CD14-positive monocyte (primary cell): Measurements from ENCODE around the gene CES3. TPM values are rescaled to one million over a fixed set of nuclear protein-coding genes. Genes with fewer than 3 reads are reported as not detected.

Experiments used
- DNase-seq, 3 donors: peaks; one replicate each; pipeline ENCODE4 v3.0.0-alpha.2; 2011 to 2022
- H2AFZ ChIP-seq: 2 replicates; pipeline ENCODE4 v1.6.0; 2012; ENCODE audit warnings: mild to moderate bottlenecking, low read depth, low read length, inconsistent platforms; ENCODE audit not compliant: insufficient read depth, poor library complexity, severe bottlenecking
- H3K27ac ChIP-seq, 2 donors: 1 replicate in 1 of 2; 2 replicates in 1 of 2; pipeline ENCODE4 v1.5.1; 2012 to 2013; ENCODE audit warnings: low read length in 2 of 2, control low read depth in 1 of 2, inconsistent platforms in 1 of 2, low read depth in 1 of 2, mild to moderate bottlenecking in 1 of 2
- H3K27me3 ChIP-seq, 2 donors: one replicate each; pipeline versions ENCODE4 v1.6.0 to v1.6.1; 2011 to 2013; ENCODE audit warnings: low read length in 2 of 2; ENCODE audit not compliant: control insufficient read depth in 2 of 2, insufficient read depth in 2 of 2
- H3K36me3 ChIP-seq, 2 donors: replicated peaks in 1 of 2; 1 replicate in 1 of 2; 2 replicates in 1 of 2; pipeline versions ENCODE4 v1.5.1 to v1.6.1; 2012 to 2013; ENCODE audit warnings: low read length in 2 of 2, control low read depth in 1 of 2, inconsistent platforms in 1 of 2, mild to moderate bottlenecking in 1 of 2; ENCODE audit not compliant: insufficient read depth in 2 of 2, control insufficient read depth in 1 of 2
- H3K4me1 ChIP-seq, 2 donors: 1 replicate in 1 of 2; 2 replicates in 1 of 2; pipeline versions ENCODE4 v1.5.1 to v1.6.1; 2012 to 2013; ENCODE audit warnings: low read length in 2 of 2, control low read depth in 1 of 2, inconsistent platforms in 1 of 2, mild to moderate bottlenecking in 1 of 2, moderate library complexity in 1 of 2; ENCODE audit not compliant: insufficient read depth in 2 of 2, control insufficient read depth in 1 of 2
- H3K4me2 ChIP-seq: replicated peaks from 2 replicates; pipeline ENCODE3; 2012; ENCODE audit warnings: low read length, moderate library complexity, mild to moderate bottlenecking; ENCODE audit not compliant: poor library complexity, severe bottlenecking; ENCODE audit errors: extremely low read depth
- H3K4me3 ChIP-seq, 3 experiments: fragments of 200-600 bp in 1 of 3; sonication (generic) in 1 of 3; replicated peaks in 1 of 3; 1 replicate in 2 of 3; 2 replicates in 1 of 3; pipeline ENCODE4 v1.5.1; 2011 to 2013; ENCODE audit warnings: low read length in 3 of 3, mild to moderate bottlenecking in 3 of 3, control low read depth in 2 of 3, low read depth in 2 of 3, inconsistent platforms in 1 of 3, moderate library complexity in 1 of 3
- H3K79me2 ChIP-seq: 2 replicates; pipeline ENCODE4 v1.6.0; 2012; ENCODE audit warnings: mild to moderate bottlenecking, control low read depth, inconsistent platforms, low read length, moderate library complexity; ENCODE audit not compliant: insufficient read depth
- H3K9ac ChIP-seq: 2 replicates; pipeline ENCODE4 v1.6.0; 2017; ENCODE audit warnings: low read length, mild to moderate bottlenecking; ENCODE audit not compliant: insufficient read depth, poor library complexity, severe bottlenecking
- H3K9me3 ChIP-seq, 2 donors: replicated peaks in 1 of 2; 1 replicate in 1 of 2; 2 replicates in 1 of 2; pipeline versions ENCODE4 v1.5.1 to v1.6.1; 2012 to 2013; ENCODE audit warnings: low read length in 2 of 2, control low read depth in 1 of 2; ENCODE audit not compliant: control insufficient read depth in 1 of 2, insufficient read depth in 1 of 2
- H4K20me1 ChIP-seq: 2 replicates; pipeline ENCODE4 v1.6.0; 2012; ENCODE audit warnings: mild to moderate bottlenecking, low read length, control low read depth, moderate library complexity; ENCODE audit not compliant: insufficient read depth
- H3K27ac Mint-ChIP-seq, 7 donors: one replicate each; pipeline ENCODE4 v1.8.0; 2020; ENCODE audit warnings: mild to moderate bottlenecking in 7 of 7, mixed read lengths in 7 of 7, moderate library complexity in 6 of 7, inconsistent platforms in 2 of 7
- H3K27me3 Mint-ChIP-seq, 3 donors: one replicate each; pipeline ENCODE4 v1.8.0; 2021 to 2022; ENCODE audit warnings: low read depth in 3 of 3, mild to moderate bottlenecking in 3 of 3, mixed read lengths in 3 of 3, moderate library complexity in 3 of 3, inconsistent platforms in 1 of 3
- H3K36me3 Mint-ChIP-seq, 2 donors: one replicate each; pipeline ENCODE4 v1.8.0; 2020; ENCODE audit warnings: mixed read lengths in 2 of 2, inconsistent platforms in 1 of 2, mild to moderate bottlenecking in 1 of 2
- H3K4me1 Mint-ChIP-seq: one replicate; pipeline ENCODE4 v1.8.0; 2020; ENCODE audit warnings: mild to moderate bottlenecking, mixed read lengths
- H3K4me3 Mint-ChIP-seq, 2 donors: one replicate each; pipeline ENCODE4 v1.8.0; 2020; ENCODE audit warnings: mild to moderate bottlenecking in 2 of 2, mixed read lengths in 2 of 2, moderate library complexity in 1 of 2
- H3K9me3 Mint-ChIP-seq, 7 donors: one replicate each; pipeline ENCODE4 v1.8.0; 2020 to 2022; ENCODE audit warnings: mixed read lengths in 7 of 7, mild to moderate bottlenecking in 6 of 7, moderate library complexity in 6 of 7, inconsistent platforms in 2 of 7
- CTCF ChIP-seq: fragments of 200-600 bp; IDR thresholded peaks from one replicate; pipeline ENCODE4 v1.8.0; 2022; ENCODE audit warnings: antibody characterized with exemption, mild to moderate bottlenecking
- WGBS: methylation state at CpG from one replicate; pipeline ENCODE4 v1.1.5; 2013; ENCODE audit warnings: missing lambda C conversion rate; ENCODE audit not compliant: insufficient coverage; 5-methylcytosine and 5-hydroxymethylcytosine counted together
- intact Hi-C, 2 donors: fragments of 100-400 bp; cut with micrococcal nuclease; formaldehyde crosslinking; loops; one replicate each; pipeline versions ENCODE4 v1.15.0 to v1.15.1; 2023
- polyA plus RNA-seq, 3 donors: library from polyadenylated mRNA; depleted of rRNA in 1 of 3; unstranded in 2 of 3; stranded (reverse) in 1 of 3; fragments of 300-500 nt in 2 of 3; fragments of >200 nt in 1 of 3; fragmentation: Illumina TruSeq in 2 of 3; gene quantifications; 1 replicate in 2 of 3; 2 replicates in 1 of 3; pipeline ENCODE4 v1.2.3, GENCODE V29; 2012 to 2021

Gene CES3
- polyA plus RNA-seq, 3 donors, result 0.48 TPM; not detected in 2

DNA sequence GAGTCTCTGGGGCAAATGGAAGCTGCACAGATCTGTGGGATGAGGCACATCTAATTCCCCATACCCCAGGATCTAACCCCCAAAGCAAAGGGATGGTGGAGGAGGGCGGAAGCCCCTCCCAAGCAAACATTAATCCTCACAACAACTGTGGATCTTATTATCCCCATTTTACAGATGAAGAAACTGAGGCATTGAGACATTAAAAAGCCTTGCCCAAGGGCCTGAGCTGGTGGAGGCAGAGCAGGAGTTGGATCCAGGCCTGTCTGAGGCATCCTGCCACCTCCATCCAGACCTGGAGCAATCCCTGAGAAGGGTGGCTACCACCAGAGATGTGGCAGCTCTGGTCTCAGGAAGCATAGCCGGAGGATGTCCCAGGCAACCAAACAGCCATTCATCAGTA is 50.2 kb downstream of the CES3 start:
- peaks cover 14 to 48% of the 10 kb centered on the region in 2 donors for H3K27me3 ChIP-seq
- H3K79me2 ChIP-seq, result no peaks in the 10 kb centered on the region
- no peak overlapping the region for H3K27ac Mint-ChIP-seq
- no peak overlapping the region for H3K27ac ChIP-seq
- no peak overlapping the region for H3K4me2 ChIP-seq
- no peaks in the 10 kb centered on the region for H3K36me3 ChIP-seq
- no peak overlapping the region for H3K4me3 Mint-ChIP-seq
- no peak for TF ChIP-seq CTCF
- no peak overlapping the region for H2AFZ ChIP-seq
- 100% methylated on average over 1 of the region's 2 CpGs for WGBS
- H3K4me3 ChIP-seq, result no peak overlapping the region
- no peaks in the 10 kb centered on the region for H4K20me1 ChIP-seq
- H3K36me3 Mint-ChIP-seq, result peaks cover 0 to 3% of the 10 kb centered on the region in 2 donors
- H3K4me1 ChIP-seq, result peaks cover 8 to 14% of the 10 kb centered on the region in 2 donors
- peaks cover 0 to 7% (median 2%) of the 10 kb centered on the region in 7 donors for H3K9me3 Mint-ChIP-seq
- peaks cover 10% of the 10 kb centered on the region for H3K4me1 Mint-ChIP-seq
- intact Hi-C loops, result no loop called here
- H3K9ac ChIP-seq, result no peak overlapping the region
- no peak for DNase-seq
- peaks cover 0 to 7% of the 10 kb centered on the region in 2 donors for H3K9me3 ChIP-seq
- peaks cover 40 to 49% (median 48%) of the 10 kb centered on the region in 3 donors for H3K27me3 Mint-ChIP-seq

GRCh38 chr16:67013233-67013822 is 52.3 kb downstream of the CES3 start:
- peaks cover 14 to 48% of the 10 kb centered on the region in 2 donors for H3K27me3 ChIP-seq
- peaks cover 45 to 52% (median 49%) of the 10 kb centered on the region in 3 donors for H3K27me3 Mint-ChIP-seq
- H3K27ac ChIP-seq, result no peak overlapping the region
- TF ChIP-seq CTCF, result no peak
- peaks cover 0 to 7% of the 10 kb centered on the region in 2 donors for H3K9me3 ChIP-seq
- WGBS, result 13% methylated on average over 20 of the region's 21 CpGs
- H3K4me1 ChIP-seq, result peaks cover 8 to 14% of the 10 kb centered on the region in 2 donors
- H3K9me3 Mint-ChIP-seq, result peaks cover 0 to 7% (median 2%) of the 10 kb centered on the region in 7 donors
- H3K36me3 Mint-ChIP-seq, result peaks cover 0 to 3% of the 10 kb centered on the region in 2 donors
- H4K20me1 ChIP-seq, result no peaks in the 10 kb centered on the region
- no peak overlapping the region for H3K27ac Mint-ChIP-seq
- intact Hi-C loops, result no loop called here
- H3K4me3 ChIP-seq, result peak overlapping the region in 1 of 3 experiments; percentile 72
- H3K36me3 ChIP-seq, result no peaks in the 10 kb centered on the region
- H3K4me3 Mint-ChIP-seq, result peak overlapping the region; percentile 39 to 78
- peak overlapping the region; percentile 73 for H3K4me2 ChIP-seq
- peak overlapping the region; percentile 64 for H3K9ac ChIP-seq
- no peaks in the 10 kb centered on the region for H3K79me2 ChIP-seq
- no peak for DNase-seq
- peak overlapping the region; percentile 80 for H2AFZ ChIP-seq
- H3K4me1 Mint-ChIP-seq, result peaks cover 10% of the 10 kb centered on the region
